HCT116 (cell line): Measurements from ENCODE around the gene PTGER4. TPM values are rescaled to one million over a fixed set of nuclear protein-coding genes. Genes with fewer than 3 reads are reported as not detected.

Source experiments
- ATAC-seq: fragments of 200-7000 bp; cut with Tn5 transposase; 2 replicates; pipeline ENCODE4 v1.9.1; 2020; ENCODE audit warnings: mild to moderate bottlenecking, moderate library complexity
- BruUV-seq: library from RNA; stranded (reverse); fragments of 400-500 nt; replicated peaks from 2 replicates; lab custom pipeline; 2021; lab: Mats Ljungman, UMichigan
- CTCF ChIA-PET: fragments of 300-600 bp; sonication (Branson Sonifier 250); formaldehyde crosslinking; loops from one replicate; lab custom pipeline; 2021; ENCODE audit warnings: antibody characterized with exemption; lab: Charles Lee
- POLR2A ChIA-PET: fragments of 300-600, 350-600 bp; sonication (Branson Sonifier 250); formaldehyde crosslinking; loops from one replicate; lab custom pipeline; 2021; ENCODE audit warnings: antibody characterized with exemption; lab: Charles Lee
- RAD21 ChIA-PET, 2 experiments: fragments of 300-600 bp; sonication (Branson Sonifier 250); formaldehyde crosslinking; loops; one replicate each; lab custom pipeline; 2023; ENCODE audit warnings: low total read pairs in 2 of 2; ENCODE audit not compliant: uncharacterized antibody in 2 of 2, unreplicated experiment in 2 of 2, low non-redundant PET in 1 of 2; lab: Charles Lee
- DNase-seq: peaks from one replicate; pipeline ENCODE4 v3.0.0-alpha.2; 2010; ENCODE audit warnings: low read depth, low spot score
- H2AFZ ChIP-seq: fragments of 200-600 bp; shearing (Covaris generic), sonication (generic); 2 replicates; pipeline ENCODE4 v1.6.1; 2017; ENCODE audit warnings: low read depth, mixed run types, mixed read lengths, antibody characterized with exemption, low read length; ENCODE audit not compliant: poor library complexity, severe bottlenecking
- H3K27ac ChIP-seq: 2 replicates; pipeline ENCODE4 v1.5.1; 2012; ENCODE audit warnings: low read depth, low read length
- H3K27me3 ChIP-seq: fragments of 200-600 bp; sonication (generic); 2 replicates; pipeline ENCODE4 v1.6.1; 2016; ENCODE audit warnings: mixed run types, low read length, mixed read lengths; ENCODE audit not compliant: insufficient read depth
- H3K36me3 ChIP-seq, 2 experiments: fragments of 200-500 bp in 1 of 2; fragments of 200-600 bp in 1 of 2; sonication (Bioruptor generic) in 1 of 2; sonication (generic) in 1 of 2; 2 replicates each; pipeline versions ENCODE4 v1.5.1 to v1.6.1; 2014 to 2016; ENCODE audit warnings: low read length in 2 of 2, inconsistent platforms in 1 of 2, mixed read lengths in 1 of 2, mixed run types in 1 of 2; ENCODE audit not compliant: insufficient read depth in 2 of 2, control insufficient read depth in 1 of 2
- H3K4me1 ChIP-seq, 2 experiments: fragments of 200-600 bp in 1 of 2; sonication (generic) in 1 of 2; 2 replicates each; pipeline versions ENCODE4 v1.5.1 to v1.6.1; 2012 to 2017; ENCODE audit warnings: low read length in 2 of 2, inconsistent platforms in 1 of 2, mild to moderate bottlenecking in 1 of 2, mixed read lengths in 1 of 2, mixed run types in 1 of 2, moderate library complexity in 1 of 2; ENCODE audit not compliant: insufficient read depth in 2 of 2, control insufficient read depth in 1 of 2
- H3K4me2 ChIP-seq: fragments of 200-600 bp; sonication (generic); 2 replicates; pipeline ENCODE4 v1.6.1; 2017; ENCODE audit warnings: mixed run types, low read length, mixed read lengths
- H3K4me3 ChIP-seq, 2 experiments: fragments of 200-600 bp in 1 of 2; sonication (generic) in 1 of 2; replicated peaks in 1 of 2; 2 replicates each; pipeline ENCODE4 v1.5.1; 2011 to 2016; ENCODE audit warnings: low read length in 2 of 2, control low read depth in 1 of 2, low read depth in 1 of 2, mild to moderate bottlenecking in 1 of 2, mixed read lengths in 1 of 2, mixed run types in 1 of 2
- H3K79me2 ChIP-seq: fragments of 200-600 bp; sonication (generic); 2 replicates; pipeline ENCODE4 v1.6.1; 2017; ENCODE audit warnings: mild to moderate bottlenecking, mixed run types, low read length, moderate library complexity, mixed read lengths; ENCODE audit not compliant: insufficient read depth
- H3K9ac ChIP-seq: fragments of 200-600 bp; sonication (generic); 2 replicates; pipeline ENCODE4 v1.6.1; 2016; ENCODE audit warnings: low read length, mixed read lengths
- H3K9me2 ChIP-seq: fragments of 200-600 bp; sonication (generic), shearing (Covaris generic); 2 replicates; pipeline ENCODE4 v1.6.1; 2017; ENCODE audit warnings: mixed run types, mild to moderate bottlenecking, moderate library complexity; ENCODE audit not compliant: insufficient read depth
- H3K9me3 ChIP-seq, 2 experiments: fragments of 200-500 bp in 1 of 2; fragments of 200-600 bp in 1 of 2; sonication (Bioruptor generic) in 1 of 2; sonication (generic) in 1 of 2; 2 replicates each; pipeline ENCODE4 v1.6.1; 2014 to 2017; ENCODE audit warnings: low read length in 2 of 2, mixed read lengths in 2 of 2, inconsistent platforms in 1 of 2, low read depth in 1 of 2, mild to moderate bottlenecking in 1 of 2, mixed run types in 1 of 2, moderate library complexity in 1 of 2; ENCODE audit not compliant: control insufficient read depth in 1 of 2, insufficient read depth in 1 of 2
- H4K20me1 ChIP-seq: fragments of 200-600 bp; sonication (generic), shearing (Covaris generic); 2 replicates; pipeline ENCODE4 v1.6.1; 2017; ENCODE audit warnings: mixed run types, mild to moderate bottlenecking, moderate library complexity; ENCODE audit not compliant: insufficient read depth
- CTCF ChIP-seq, 3 experiments: fragments of 200-600 bp in 1 of 3; sonication (generic) in 1 of 3; IDR thresholded peaks in 2 of 3; conservative IDR thresholded peaks in 1 of 3; 2 replicates each; pipeline ENCODE4 v1.5.1; 2012 to 2017; ENCODE audit warnings: low read depth in 2 of 3, low read length in 2 of 3, antibody characterized with exemption in 1 of 3, borderline replicate concordance in 1 of 3, control low read depth in 1 of 3, mild to moderate bottlenecking in 1 of 3, mixed read lengths in 1 of 3, mixed run types in 1 of 3, moderate library complexity in 1 of 3; ENCODE audit not compliant: insufficient read depth in 1 of 3
- EGR1 ChIP-seq: IDR thresholded peaks from 2 replicates; pipeline ENCODE4 v1.6.1; 2012; ENCODE audit warnings: low read depth
- EZH2 ChIP-seq: fragments of 200-600 bp; sonication (generic); IDR thresholded peaks from 2 replicates; pipeline ENCODE4 v1.6.1; 2017; ENCODE audit warnings: antibody characterized with exemption, mixed run types
- FOSL1 ChIP-seq: IDR thresholded peaks from 2 replicates; pipeline ENCODE4 v1.6.1; 2012; ENCODE audit warnings: low read depth
- JUND ChIP-seq: IDR thresholded peaks from 2 replicates; pipeline ENCODE4 v1.6.1; 2012
- POLR2AphosphoS5 ChIP-seq: IDR thresholded peaks from 2 replicates; pipeline ENCODE4 v1.6.1; 2011; ENCODE audit warnings: mild to moderate bottlenecking, low read depth, low read length, moderate library complexity
- REST ChIP-seq: IDR thresholded peaks from 2 replicates; pipeline ENCODE4 v1.6.1; 2012; ENCODE audit warnings: low read depth
- SIN3A ChIP-seq: IDR thresholded peaks from 2 replicates; pipeline ENCODE4 v1.6.1; 2012; ENCODE audit warnings: low read depth
- SP1 ChIP-seq: IDR thresholded peaks from 2 replicates; pipeline ENCODE4 v1.6.1; 2012; ENCODE audit warnings: low read depth
- ZBTB33 ChIP-seq: IDR thresholded peaks from 2 replicates; pipeline ENCODE4 v1.6.1; 2011; ENCODE audit warnings: mild to moderate bottlenecking, low read length, moderate library complexity; ENCODE audit not compliant: insufficient replicate concordance; ENCODE audit errors: extremely low read depth
- ZFX ChIP-seq: fragments of 450-650 bp; IDR thresholded peaks from 2 replicates; pipeline ENCODE4 v1.6.1; 2017
- intact Hi-C: fragments of 100-400 bp; cut with micrococcal nuclease; formaldehyde crosslinking; loops from 2 replicates; pipeline ENCODE4 v1.10.0; 2022
- total RNA-seq: library from RNA; stranded (reverse); gene quantifications from one replicate; pipeline ENCODE4 v1.2.1, GENCODE V29; 2021; ENCODE audit not compliant: unreplicated experiment

PTGER4 gene
- total RNA-seq, 1 experiment from 2014 or later: 3.0 TPM

- Histone ChIP-seq H3K4me3 (no peak overlapping the region), H3K36me3 (no peaks in the 10 kb centered on the region; a peak in 1 of 4 replicates), H3K79me2 (no peaks in the 10 kb centered on the region), H2AFZ (no peak overlapping the region), H3K4me2 (no peak overlapping the region), H3K9ac (no peak overlapping the region), H3K4me1 (no peaks in the 10 kb centered on the region), H4K20me1 (no peaks in the 10 kb centered on the region), H3K9me2 (no peaks in the 10 kb centered on the region), H3K9me3 (no peaks in the 10 kb centered on the region), H3K27me3 (no peaks in the 10 kb centered on the region), H3K27ac (no peak overlapping the region)
- no peak for DNase-seq
- ChIA-PET CTCF (no interaction called here), POLR2A (no interaction called here), RAD21 (no interaction called here)
- intact Hi-C loops: loop anchor here (10.0 kb wide), 1 partner anchor 58 kb away; no protein-coding TSS in a partner anchor
- TF ChIP-seq ZBTB33: no peak
- TF ChIP-seq SP1: no peak
- no peak for TF ChIP-seq FOSL1
- no peak for TF ChIP-seq SIN3A
- no peak for TF ChIP-seq JUND
- no peak for TF ChIP-seq CTCF (IDR thresholded peaks at IDR 0.05 in 2 of 3, conservative IDR thresholded peaks at IDR 0.05 in 1 of 3; ENCODE audit: borderline replicate concordance in 1 of 3, insufficient read depth in 1 of 3, low read depth in 2 of 3, low read length in 2 of 3)
- no peak for TF ChIP-seq EZH2
- no peak for TF ChIP-seq POLR2AphosphoS5
- no peak for TF ChIP-seq EGR1
- TF ChIP-seq ZFX: no peak
- no peak for TF ChIP-seq REST
- ATAC-seq: no peak
- BruUV-seq: no TSS peak
Measured at GRCh38 chr5:40717281-40717680, 37.6 kb downstream of the PTGER4 start.
